22Rv1 (cell line): ENCODE data around the gene YPEL3.
A peak's percentile ranks its signal among the peaks of the same experiment; 100 is the strongest.

Experiments
- H3K27ac ChIP-seq: fragments of 450-650 bp; 2 replicates; pipeline ENCODE4 v1.5.1; 2017
- ZFX ChIP-seq: fragments of 450-650 bp; IDR thresholded peaks from 2 replicates; pipeline ENCODE4 v1.6.1; 2017; ENCODE audit warnings: antibody characterized with exemption, borderline replicate concordance
- TF ChIP-seq, protein P1 (sequence below): fragments of 450-650 bp; IDR thresholded peaks from 2 replicates; pipeline ENCODE4 v1.5.1; 2017; ENCODE audit warnings: mild to moderate bottlenecking

The YPEL3 gene

DNA sequence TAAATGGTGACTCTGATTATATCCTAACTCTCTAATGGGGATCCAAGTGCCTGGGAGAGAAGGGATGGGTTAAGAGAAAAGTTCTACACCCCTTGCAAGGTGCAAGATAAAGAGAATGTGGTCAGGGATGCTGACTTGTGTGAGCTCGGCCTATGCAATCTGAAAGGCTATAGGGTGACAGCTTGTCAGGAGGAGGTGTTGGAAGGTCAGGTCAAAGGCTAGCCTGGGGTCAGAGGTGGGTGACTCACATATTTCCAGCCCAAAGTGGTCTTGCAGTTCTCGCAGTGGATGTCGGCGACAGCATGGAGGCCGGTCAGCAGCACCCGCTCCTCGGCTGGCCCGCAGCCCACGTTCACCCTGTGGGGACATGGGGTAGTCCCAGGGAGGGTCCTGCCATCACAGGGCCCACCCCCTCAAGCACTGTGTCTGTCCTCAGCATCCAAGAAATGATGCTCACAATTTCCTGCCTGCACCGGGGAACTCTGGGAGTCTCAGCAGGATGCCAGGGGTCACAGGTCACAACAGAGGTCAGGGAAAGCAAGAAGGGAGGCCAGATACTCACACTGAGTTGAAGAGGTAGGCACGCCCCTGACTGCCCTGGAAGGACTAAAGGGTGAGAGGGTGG lies 1.4 kb downstream of the YPEL3 start:
- H3K27ac ChIP-seq, result peak overlapping the region; percentile 75
- TF ChIP-seq, protein P1, sequence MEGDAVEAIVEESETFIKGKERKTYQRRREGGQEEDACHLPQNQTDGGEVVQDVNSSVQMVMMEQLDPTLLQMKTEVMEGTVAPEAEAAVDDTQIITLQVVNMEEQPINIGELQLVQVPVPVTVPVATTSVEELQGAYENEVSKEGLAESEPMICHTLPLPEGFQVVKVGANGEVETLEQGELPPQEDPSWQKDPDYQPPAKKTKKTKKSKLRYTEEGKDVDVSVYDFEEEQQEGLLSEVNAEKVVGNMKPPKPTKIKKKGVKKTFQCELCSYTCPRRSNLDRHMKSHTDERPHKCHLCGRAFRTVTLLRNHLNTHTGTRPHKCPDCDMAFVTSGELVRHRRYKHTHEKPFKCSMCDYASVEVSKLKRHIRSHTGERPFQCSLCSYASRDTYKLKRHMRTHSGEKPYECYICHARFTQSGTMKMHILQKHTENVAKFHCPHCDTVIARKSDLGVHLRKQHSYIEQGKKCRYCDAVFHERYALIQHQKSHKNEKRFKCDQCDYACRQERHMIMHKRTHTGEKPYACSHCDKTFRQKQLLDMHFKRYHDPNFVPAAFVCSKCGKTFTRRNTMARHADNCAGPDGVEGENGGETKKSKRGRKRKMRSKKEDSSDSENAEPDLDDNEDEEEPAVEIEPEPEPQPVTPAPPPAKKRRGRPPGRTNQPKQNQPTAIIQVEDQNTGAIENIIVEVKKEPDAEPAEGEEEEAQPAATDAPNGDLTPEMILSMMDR, result no peak
- no peak for TF ChIP-seq ZFX

DNA sequence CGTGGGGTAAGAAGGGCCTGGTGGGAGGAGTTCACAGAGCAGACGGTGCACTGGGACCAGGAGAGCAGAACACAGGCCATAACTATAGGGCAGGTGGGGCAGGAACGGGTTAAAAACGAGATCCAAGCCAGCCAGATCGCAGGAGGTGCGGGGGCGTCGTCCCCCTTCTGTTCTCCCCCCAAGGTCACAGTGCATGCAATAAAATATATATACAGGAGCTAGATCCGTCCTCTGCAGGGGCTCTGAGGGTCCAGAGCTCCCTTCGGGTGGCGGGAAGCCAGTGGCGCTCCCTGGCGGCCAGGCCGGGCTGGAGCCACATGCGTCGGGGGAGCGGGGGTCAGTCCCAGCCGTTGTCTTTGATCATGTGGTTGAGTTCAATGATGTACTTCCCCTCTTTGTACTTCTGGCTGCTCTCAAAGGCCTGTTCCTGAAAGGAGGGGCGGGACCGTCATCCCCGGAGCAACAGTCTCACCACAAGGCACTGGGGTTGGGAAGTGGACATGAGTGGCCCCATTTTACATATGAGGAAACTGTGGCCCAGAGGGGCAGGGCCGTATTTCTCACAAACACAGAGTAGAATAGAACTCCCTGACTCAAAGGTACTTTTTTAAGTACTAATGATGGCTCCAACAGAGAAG lies 3.5 kb downstream of the YPEL3 start:
- H3K27ac ChIP-seq, result peak overlapping the region; percentile 75
- TF ChIP-seq, protein P1, result peak; percentile 84
- TF ChIP-seq ZFX, result no peak

GRCh38 chr16:30091474-30092372 lies 4.3 kb downstream of the YPEL3 start, which contains the start of gene TBX6:
TSS of gene TBX6 (minus strand) at chr16:30091924. CDS start at chr16:30091193, 731 bp downstream.
- TF ChIP-seq ZFX, result no peak
- TF ChIP-seq, protein P1, result peak; percentile 80
- H3K27ac ChIP-seq, result peak within 1 kb of the TSS; percentile 75

DNA sequence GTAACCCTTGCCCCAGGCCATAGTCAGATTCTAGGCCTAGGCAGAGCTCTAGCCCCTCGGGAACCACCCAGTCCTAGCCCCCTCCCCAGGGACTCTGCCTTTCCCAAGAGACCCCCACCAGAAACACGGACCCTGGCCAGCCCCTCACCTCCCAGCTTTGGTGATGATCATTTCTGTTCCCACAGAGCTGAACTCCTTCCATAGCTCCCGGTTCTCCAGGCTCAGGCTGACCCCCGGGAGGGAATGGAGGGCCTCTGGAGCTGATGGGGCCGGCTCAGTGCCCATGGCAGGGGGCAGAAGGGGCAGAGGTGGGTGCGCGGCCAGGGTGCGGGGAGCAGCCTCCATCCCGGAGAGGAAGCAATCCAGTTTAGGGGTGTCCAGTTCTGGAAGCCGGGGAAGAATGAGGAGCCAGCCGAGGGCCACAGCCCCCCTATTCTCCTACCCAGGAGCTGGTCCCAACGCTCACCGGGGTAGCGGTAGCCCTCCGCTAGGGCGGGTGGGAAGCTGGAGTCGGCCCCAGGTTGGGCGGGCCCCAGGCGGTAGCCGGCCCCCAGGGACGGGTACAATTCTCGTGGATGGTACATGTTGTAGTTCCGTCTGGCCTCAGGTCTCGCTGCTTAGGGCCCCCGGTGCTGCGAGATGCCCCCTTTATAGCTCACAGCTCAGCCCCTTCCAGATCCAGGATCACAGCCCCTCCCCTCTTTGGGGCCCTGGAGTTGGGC lies 5.2 kb downstream of the YPEL3 start:
- H3K27ac ChIP-seq, result peak overlapping the region; percentile 75
- TF ChIP-seq ZFX, result no peak
- TF ChIP-seq, protein P1, result no peak

- TF ChIP-seq, protein P1, result no peak
- H3K27ac ChIP-seq, result peak overlapping the region; percentile 53
These were observed 7.0 kb downstream of the YPEL3 start for GRCh38 chr16:30088832-30089624.

GRCh38 chr16:30088237-30088831 lies 7.7 kb downstream of the YPEL3 start:
- TF ChIP-seq, protein P1, result no peak
- TF ChIP-seq ZFX, result no peak
- H3K27ac ChIP-seq, result peak overlapping the region; percentile 25
